Smooth muscle cell of the brain vasculature (primary cell): ENCODE measurements around the gene CSTB.

Source experiments
- DNase-seq: peaks from one replicate; pipeline ENCODE4 v3.0.0-alpha.2; 2012; ENCODE audit warnings: low read depth, low spot score

The CSTB gene

GRCh38 chr21:43731476-43731875 lies 44.6 kb downstream of the CSTB start:
- DNase-seq: no peak

- DNase-seq: peak; percentile 88
Measured at GRCh38 chr21:43728467-43729390, 47.4 kb downstream of the CSTB start.

GRCh38 chr21:43728154-43728466 lies 48.0 kb downstream of the CSTB start:
- no peak for DNase-seq

- no peak for DNase-seq
Measured at GRCh38 chr21:43727519-43728153, 48.5 kb downstream of the CSTB start.

- no peak for DNase-seq
Measured at GRCh38 chr21:43726686-43727518, 49.2 kb downstream of the CSTB start.
